ENCODE measurements around the gene FAU. TPM values are rescaled to one million over a fixed set of nuclear protein-coding genes. Genes with fewer than 3 reads are reported as not detected.

FAU gene
- total and polyA plus RNA-seq, 9 of the 15 experiments (the other 6 are each of a cell fraction or from before 2014, with no cell fraction given), result 433 to 1,827 (median 942) TPM

- TF ChIP-seq CREB5 (CRISPR knock-in tag; IDR thresholded peaks at IDR 0.05), result no peak
- no peak for TF ChIP-seq NCOA4 (IDR thresholded peaks at IDR 0.05; ENCODE audit: partially characterized antibody)
- no peak for TF ChIP-seq STAT5B (CRISPR knock-in tag; IDR thresholded peaks at IDR 0.05)
- TF ChIP-seq PRDM10 (IDR thresholded peaks at IDR 0.05; ENCODE audit: partially characterized antibody), result no peak
- TF ChIP-seq PATZ1 (CRISPR knock-in tag; IDR thresholded peaks at IDR 0.05; ENCODE audit: borderline replicate concordance), result no peak
- no peak for TF ChIP-seq ZBTB34 (CRISPR knock-in tag; IDR thresholded peaks at IDR 0.05)
- TF ChIP-seq SIRT6 (IDR thresholded peaks at IDR 0.05; ENCODE audit: low read depth, low read length), result no peak
- TF ChIP-seq ZNF79 (CRISPR knock-in tag; IDR thresholded peaks at IDR 0.05; ENCODE audit: low read depth), result no peak
- TF ChIP-seq HNRNPK (IDR thresholded peaks at IDR 0.05; ENCODE audit: low read depth, low read length, poor library complexity, severe bottlenecking), result no peak
- peak; percentile 77; the same call in 1 of the 2 replicates for TF ChIP-seq LCOR (CRISPR knock-in tag; IDR thresholded peaks at IDR 0.05)
- no peak for TF ChIP-seq HMG20B (CRISPR knock-in tag; IDR thresholded peaks at IDR 0.05)
- TF ChIP-seq ZNF253 (CRISPR knock-in tag; conservative IDR thresholded peaks at IDR 0.05), result no peak
- no peak for TF ChIP-seq MCM2 (IDR thresholded peaks at IDR 0.05; ENCODE audit: low read depth)
- no peak for TF ChIP-seq IRF9 (tag; IDR thresholded peaks at IDR 0.05)
- peak; percentile 73 for TF ChIP-seq TCF7L2 (IDR thresholded peaks at IDR 0.05; ENCODE audit: low read depth, low read length)
- no peak for TF ChIP-seq MNT (conservative IDR thresholded peaks at IDR 0.05)
These were observed 13.2 kb upstream of the FAU start (continued) for GRCh38 chr11:65134952-65135632.
